C4-2B (cell line): ENCODE data around the gene PRAC2.

Experiments
- H3K27ac ChIP-seq: fragments of 450-650 bp; 2 replicates; pipeline ENCODE4 v1.5.1; 2017
- ZFX ChIP-seq: fragments of 450-650 bp; IDR thresholded peaks from 2 replicates; pipeline ENCODE4 v1.6.1; 2017
- TF ChIP-seq, protein P1 (sequence below): fragments of 450-650 bp; conservative IDR thresholded peaks from 2 replicates; pipeline ENCODE4 v1.5.1; 2017; ENCODE audit warnings: mild to moderate bottlenecking

The PRAC2 gene

DNA sequence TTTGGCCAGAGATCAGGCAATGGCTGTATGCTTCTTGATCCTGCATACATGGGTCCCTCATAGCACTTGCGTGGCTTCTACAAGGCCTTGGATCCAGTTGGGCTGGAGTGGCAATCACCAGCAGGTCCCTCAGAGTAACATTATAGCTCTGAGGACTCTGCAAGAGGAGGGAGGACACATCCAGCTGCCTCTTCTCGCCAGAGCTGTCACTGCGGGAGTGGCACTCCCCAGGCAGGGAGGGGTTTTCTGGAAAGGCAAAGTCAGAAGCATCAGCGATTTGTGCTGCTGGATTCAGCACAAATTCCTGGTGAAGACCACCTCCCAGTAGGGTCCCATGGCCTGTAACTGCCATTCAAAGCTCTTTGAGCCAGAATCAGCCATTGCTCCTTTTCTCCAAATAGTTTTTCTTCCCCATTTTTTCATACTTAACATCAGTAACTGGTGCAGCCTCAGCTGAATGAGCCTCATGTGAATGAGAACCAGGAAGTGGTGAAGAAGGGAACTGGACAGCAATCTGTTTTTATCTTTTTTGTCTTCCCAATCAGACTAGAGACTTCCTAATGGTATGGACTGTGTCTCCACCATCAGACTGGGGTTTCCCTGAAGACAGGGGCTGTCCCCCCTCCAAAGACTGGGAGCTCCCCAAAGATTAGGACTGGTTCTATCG is 46.2 kb downstream of the PRAC2 start:
- no peak for TF ChIP-seq ZFX
- TF ChIP-seq, protein P1, sequence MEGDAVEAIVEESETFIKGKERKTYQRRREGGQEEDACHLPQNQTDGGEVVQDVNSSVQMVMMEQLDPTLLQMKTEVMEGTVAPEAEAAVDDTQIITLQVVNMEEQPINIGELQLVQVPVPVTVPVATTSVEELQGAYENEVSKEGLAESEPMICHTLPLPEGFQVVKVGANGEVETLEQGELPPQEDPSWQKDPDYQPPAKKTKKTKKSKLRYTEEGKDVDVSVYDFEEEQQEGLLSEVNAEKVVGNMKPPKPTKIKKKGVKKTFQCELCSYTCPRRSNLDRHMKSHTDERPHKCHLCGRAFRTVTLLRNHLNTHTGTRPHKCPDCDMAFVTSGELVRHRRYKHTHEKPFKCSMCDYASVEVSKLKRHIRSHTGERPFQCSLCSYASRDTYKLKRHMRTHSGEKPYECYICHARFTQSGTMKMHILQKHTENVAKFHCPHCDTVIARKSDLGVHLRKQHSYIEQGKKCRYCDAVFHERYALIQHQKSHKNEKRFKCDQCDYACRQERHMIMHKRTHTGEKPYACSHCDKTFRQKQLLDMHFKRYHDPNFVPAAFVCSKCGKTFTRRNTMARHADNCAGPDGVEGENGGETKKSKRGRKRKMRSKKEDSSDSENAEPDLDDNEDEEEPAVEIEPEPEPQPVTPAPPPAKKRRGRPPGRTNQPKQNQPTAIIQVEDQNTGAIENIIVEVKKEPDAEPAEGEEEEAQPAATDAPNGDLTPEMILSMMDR = no peak
- H3K27ac ChIP-seq = no peak overlapping the region

DNA sequence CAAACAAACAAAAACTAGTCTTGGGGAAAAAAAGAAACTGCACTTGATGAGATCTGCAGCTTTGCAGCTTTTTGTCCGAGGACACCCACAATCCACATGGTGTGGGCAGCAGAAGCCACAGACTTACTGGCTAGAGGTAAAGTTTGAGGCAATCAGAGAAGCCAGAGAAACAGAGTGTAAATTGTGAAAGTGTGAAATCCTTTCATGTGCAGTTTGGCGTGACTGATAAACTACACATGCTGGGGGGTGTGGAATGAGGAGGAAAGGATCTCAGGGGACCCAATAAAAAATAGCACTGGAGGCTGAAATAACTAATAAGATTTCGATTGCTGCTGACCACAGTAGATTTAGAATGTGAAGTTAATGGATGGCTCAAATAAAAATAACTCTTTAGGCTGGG is 48.0 kb downstream of the PRAC2 start:
- TF ChIP-seq, protein P1 = no peak
- no peak for TF ChIP-seq ZFX
- H3K27ac ChIP-seq = no peak overlapping the region

DNA sequence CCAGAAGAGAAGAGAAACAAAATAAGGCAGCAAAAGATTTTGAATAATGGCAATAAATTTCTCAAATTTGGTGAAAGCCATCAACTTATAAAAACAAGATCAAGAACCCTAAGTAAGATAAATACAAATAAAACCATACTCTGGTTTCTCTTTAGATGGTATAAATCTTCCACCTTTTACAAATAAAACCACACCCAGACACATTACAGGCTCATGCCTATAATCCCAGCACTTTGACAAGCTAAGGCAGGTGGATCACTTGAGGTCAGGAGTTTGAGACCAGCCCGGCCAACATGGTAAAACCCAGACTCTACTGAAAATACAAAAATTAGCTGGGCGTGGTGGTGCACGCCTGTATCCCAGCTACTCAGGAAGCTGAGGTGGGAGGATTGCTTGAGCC is 50.3 kb downstream of the PRAC2 start:
- TF ChIP-seq, protein P1 = no peak
- no peak for TF ChIP-seq ZFX

More for the DNA sequence above, 50.3 kb downstream of the PRAC2 start:
- no peak overlapping the region for H3K27ac ChIP-seq
